ENCODE measurements around the gene CREB1.

CREB1 gene

GRCh38 chr2:207525296-207525695 lies 4.5 kb upstream of the CREB1 start:
- no peak for TF ChIP-seq CTCF (conservative IDR thresholded peaks at IDR 0.05; ENCODE audit: low read length)
- H3K4me3 ChIP-seq (ENCODE audit: low read length): no peak overlapping the region
- no peak for DNase-seq (ENCODE audit: low read depth)

GRCh38 chr2:207528980-207529329 lies 807 bp upstream of the CREB1 start:
- TF ChIP-seq CTCF (conservative IDR thresholded peaks at IDR 0.05; ENCODE audit: low read length): peak; percentile 42
- peak; percentile 53 for DNase-seq (ENCODE audit: low read depth)
- H3K4me3 ChIP-seq (ENCODE audit: low read length): peak overlapping the region; percentile 82

GRCh38 chr2:207530160-207531031 lies 634 bp downstream of the CREB1 start:
- DNase-seq (ENCODE audit: low read depth): peak; percentile 40
- TF ChIP-seq CTCF (conservative IDR thresholded peaks at IDR 0.05; ENCODE audit: low read length): no peak
- H3K4me3 ChIP-seq (ENCODE audit: low read length): peak overlapping the region; percentile 97

DNA sequence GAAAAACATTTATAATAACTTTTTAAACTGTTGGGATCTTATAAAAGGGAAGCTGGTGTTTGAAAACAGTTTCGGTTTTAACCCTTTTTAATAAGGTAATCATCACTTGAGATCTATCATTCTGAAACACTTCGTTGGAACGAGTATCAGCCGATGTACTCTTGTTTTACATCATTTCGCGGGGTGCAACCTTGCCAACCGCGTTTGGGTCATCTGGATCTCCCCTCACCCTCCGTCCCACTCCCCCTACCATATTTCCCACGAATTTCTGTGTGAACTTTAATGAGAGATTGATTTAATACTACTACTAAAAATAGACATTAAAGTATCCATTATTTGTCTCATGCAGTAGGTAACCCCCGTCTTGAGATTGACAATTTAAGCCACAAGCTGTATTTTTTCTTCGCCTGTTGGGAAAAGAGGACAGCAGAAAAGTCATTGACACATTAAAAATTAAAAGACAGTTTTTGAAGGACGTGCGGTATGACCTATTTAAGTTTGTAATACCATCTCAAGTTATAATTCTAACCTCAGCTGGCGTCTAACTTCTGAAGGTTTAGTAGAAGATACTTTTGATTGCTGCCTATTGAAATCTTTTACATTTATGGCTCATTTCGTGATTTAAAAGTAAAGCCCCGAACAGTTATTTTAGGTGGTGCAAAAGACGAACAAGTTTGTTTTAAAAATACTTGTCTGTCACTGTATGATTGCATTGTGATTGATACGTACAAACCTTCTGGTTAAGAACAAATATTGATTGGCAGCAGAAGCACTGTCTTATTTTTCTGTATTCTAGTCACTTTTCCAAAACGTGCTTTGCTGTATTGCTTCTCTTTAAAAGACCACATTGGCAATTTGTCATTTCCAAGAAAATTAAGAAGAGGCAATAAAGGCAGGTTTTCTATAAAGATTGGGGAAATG lies 1.5 kb downstream of the CREB1 start:
- DNase-seq (ENCODE audit: low read depth): no peak
- peak overlapping the region; percentile 97 for H3K4me3 ChIP-seq (ENCODE audit: low read length)
- no peak for TF ChIP-seq CTCF (conservative IDR thresholded peaks at IDR 0.05; ENCODE audit: low read length)

- no peak for TF ChIP-seq CTCF (conservative IDR thresholded peaks at IDR 0.05; ENCODE audit: low read length)
- DNase-seq (ENCODE audit: low read depth): no peak
- no peak overlapping the region for H3K4me3 ChIP-seq (ENCODE audit: low read length)
Measured at GRCh38 chr2:207532676-207533075, 2.9 kb downstream of the CREB1 start.

DNA sequence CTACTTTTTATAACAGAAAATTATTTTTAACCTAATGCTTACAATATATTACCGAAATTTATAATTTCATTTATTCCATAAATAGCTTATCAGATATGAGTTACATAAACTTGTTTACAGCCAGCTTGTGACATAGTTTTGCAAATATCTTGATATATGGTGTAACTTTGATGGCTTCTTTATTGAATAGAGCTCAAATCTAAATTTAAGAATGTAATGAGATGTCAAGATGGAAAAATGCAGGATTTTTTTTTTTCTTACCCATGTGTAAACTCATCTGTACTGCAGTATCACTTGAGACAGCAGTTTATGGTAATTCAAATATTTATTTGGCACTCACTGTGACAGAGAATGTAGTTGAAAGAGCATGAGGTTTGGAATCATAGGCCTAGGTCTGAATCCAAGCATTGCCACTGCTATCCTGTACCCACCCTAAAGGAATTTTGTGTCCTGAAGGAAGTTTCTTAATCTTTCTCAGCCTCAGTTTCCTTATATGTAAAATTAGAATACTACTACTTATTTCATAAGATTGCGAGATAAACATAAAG lies 3.8 kb downstream of the CREB1 start:
- no peak for TF ChIP-seq CTCF (conservative IDR thresholded peaks at IDR 0.05; ENCODE audit: low read length)
- no peak for DNase-seq (ENCODE audit: low read depth)
- no peak overlapping the region for H3K4me3 ChIP-seq (ENCODE audit: low read length)
